Heart left ventricle (tissue), 13 donors: ENCODE results near the gene GPX4.

Experiments used
- CTCF ChIP-seq, 12 donors: fragments of 200-600 bp; sonication (generic) in 4 of 12; IDR thresholded peaks; one replicate each; pipeline versions ENCODE4 v1.5.0 to v1.8.0; 2018 to 2022; ENCODE audit warnings: antibody characterized with exemption in 12 of 12, mild to moderate bottlenecking in 5 of 12
- POLR2A ChIP-seq, 2 donors: fragments of 450-650 bp; IDR thresholded peaks; one replicate each; pipeline ENCODE4 v1.6.1; 2017; ENCODE audit warnings: antibody characterized with exemption in 2 of 2, mild to moderate bottlenecking in 2 of 2, moderate library complexity in 2 of 2
- donor health status: ischemic (EF 13 %, LVEDD 7.1; RV severe dilation, severe dysfunction).
- donor health status: DM: no; HTN: yes; CAD: no.
- donor health status: DM: no; HTN: no; CAD: no.
- donor health status: ischemic (EF 25% LVEDD 6.9; RV normal size, moderate dysfunction).
- donor health status: ischemic (EF 25% LVEDD 5.7; RV mildly dilated, moderate dysfunction).
- donor health status: ischemic (EF 35%, LVEDD 5.7; RV mildly dilated, moderate dysfunction).
- donor health status: nonischemic (EF 11% LVEDD 7.7; RV severe dilation, severe dysfunction).
- donor health status: DM: yes; HTN: yes; CAD: no.
- donor health status: PGD.
- donor health status: ischemic (EF 29% LVEDD 5.4; RV normal size, mild dysfunction).
- donor health status: nonischemic (EF 23%, LVEDD 6.1; RV moderate dilation, normal function).

DNA sequence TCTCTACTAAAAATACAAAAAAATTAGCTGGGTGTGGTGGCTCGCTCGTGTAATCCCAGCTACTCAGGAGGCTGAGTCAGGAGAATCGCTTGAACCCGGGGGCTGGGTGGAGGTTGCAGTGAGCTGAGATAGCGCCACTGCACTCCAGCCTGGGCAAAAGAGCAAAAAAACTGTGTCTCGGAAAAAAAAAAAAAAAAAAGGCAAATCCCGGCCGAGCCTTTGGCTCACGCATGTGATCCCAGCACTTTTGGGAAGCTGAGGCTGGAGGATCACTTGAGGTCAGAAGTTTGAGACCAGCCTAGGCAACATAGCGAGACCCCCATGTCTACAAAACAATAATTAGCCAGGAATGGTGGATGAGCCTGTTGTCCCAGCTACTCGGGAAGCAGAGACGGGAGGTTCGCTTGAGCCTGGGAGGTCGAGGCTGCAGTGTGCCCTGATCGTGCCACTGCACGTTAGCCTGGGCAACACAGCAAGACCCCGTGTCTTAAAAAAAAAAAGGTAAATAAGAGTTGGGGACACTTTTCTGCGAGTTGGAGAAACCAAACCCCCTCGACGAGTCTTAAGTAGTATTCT is 574 bp upstream of the GPX4 start:
- TF ChIP-seq CTCF (IDR thresholded peaks at IDR 0.05) (no peak), POLR2A (IDR thresholded peaks at IDR 0.05) (no peak)
